ENCODE data around the gene C2CD2L. TPM values are rescaled to one million over a fixed set of nuclear protein-coding genes. Genes with fewer than 3 reads are reported as not detected.

The C2CD2L gene
- total and polyA plus RNA-seq, 2 of the 13 experiments (the other 11 are each of a cell fraction or from before 2014, with no cell fraction given), result 3.7 to 5.5 TPM

- TF ChIP-seq PHF5A (CRISPR knock-in tag; IDR thresholded peaks at IDR 0.05; ENCODE audit: low read depth, unreplicated experiment) (no peak), PHF20 (CRISPR knock-in tag; IDR thresholded peaks at IDR 0.05) (no peak)
Measured at GRCh38 chr11:119110439-119110838, 3.3 kb downstream of the C2CD2L start (continued).

DNA sequence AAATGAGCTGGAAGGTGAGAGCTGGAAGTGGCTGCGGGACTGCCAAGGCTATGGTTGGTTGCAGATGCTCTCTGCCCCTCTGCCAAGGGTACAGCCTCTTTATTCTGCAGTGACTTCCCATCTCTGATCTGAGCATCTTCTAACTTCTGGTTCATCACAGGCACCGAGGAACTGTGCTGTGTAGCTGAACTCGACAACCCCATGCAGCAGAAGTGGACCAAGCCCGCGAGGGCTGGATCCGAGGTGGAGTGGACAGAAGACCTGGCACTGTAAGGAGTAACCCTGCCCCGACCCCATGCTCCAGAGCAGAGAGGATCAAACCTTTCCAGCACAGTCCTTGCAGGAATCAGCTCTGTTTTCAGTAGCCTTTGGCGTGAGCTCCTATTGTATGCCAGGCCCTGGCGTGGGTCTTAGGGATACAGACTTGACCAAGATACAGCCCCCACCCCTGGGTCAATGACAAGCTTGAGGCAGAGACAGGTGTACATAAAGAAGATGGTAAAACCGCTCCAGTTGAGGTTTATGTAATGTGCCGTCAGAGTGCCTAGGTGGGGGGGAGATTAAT lies 4.3 kb downstream of the C2CD2L start:
- TF ChIP-seq, protein P1, sequence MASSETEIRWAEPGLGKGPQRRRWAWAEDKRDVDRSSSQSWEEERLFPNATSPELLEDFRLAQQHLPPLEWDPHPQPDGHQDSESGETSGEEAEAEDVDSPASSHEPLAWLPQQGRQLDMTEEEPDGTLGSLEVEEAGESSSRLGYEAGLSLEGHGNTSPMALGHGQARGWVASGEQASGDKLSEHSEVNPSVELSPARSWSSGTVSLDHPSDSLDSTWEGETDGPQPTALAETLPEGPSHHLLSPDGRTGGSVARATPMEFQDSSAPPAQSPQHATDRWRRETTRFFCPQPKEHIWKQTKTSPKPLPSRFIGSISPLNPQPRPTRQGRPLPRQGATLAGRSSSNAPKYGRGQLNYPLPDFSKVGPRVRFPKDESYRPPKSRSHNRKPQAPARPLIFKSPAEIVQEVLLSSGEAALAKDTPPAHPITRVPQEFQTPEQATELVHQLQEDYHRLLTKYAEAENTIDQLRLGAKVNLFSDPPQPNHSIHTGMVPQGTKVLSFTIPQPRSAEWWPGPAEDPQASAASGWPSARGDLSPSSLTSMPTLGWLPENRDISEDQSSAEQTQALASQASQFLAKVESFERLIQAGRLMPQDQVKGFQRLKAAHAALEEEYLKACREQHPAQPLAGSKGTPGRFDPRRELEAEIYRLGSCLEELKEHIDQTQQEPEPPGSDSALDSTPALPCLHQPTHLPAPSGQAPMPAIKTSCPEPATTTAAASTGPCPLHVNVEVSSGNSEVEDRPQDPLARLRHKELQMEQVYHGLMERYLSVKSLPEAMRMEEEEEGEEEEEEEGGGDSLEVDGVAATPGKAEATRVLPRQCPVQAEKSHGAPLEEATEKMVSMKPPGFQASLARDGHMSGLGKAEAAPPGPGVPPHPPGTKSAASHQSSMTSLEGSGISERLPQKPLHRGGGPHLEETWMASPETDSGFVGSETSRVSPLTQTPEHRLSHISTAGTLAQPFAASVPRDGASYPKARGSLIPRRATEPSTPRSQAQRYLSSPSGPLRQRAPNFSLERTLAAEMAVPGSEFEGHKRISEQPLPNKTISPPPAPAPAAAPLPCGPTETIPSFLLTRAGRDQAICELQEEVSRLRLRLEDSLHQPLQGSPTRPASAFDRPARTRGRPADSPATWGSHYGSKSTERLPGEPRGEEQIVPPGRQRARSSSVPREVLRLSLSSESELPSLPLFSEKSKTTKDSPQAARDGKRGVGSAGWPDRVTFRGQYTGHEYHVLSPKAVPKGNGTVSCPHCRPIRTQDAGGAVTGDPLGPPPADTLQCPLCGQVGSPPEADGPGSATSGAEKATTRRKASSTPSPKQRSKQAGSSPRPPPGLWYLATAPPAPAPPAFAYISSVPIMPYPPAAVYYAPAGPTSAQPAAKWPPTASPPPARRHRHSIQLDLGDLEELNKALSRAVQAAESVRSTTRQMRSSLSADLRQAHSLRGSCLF (CRISPR knock-in tag; IDR thresholded peaks at IDR 0.05; ENCODE audit: borderline replicate concordance), result no peak
- TF ChIP-seq NR2F2 (IDR thresholded peaks at IDR 0.05; ENCODE audit: borderline replicate concordance, low read depth) (no peak), ZNF766 (CRISPR knock-in tag; IDR thresholded peaks at IDR 0.05; ENCODE audit: borderline replicate concordance) (no peak), CBX2 (IDR thresholded peaks at IDR 0.05; ENCODE audit: low read depth, low read length) (no peak), CBX2 (CRISPR knock-in tag; IDR thresholded peaks at IDR 0.05; ENCODE audit: low read depth) (no peak)
- TF ChIP-seq, protein P2, sequence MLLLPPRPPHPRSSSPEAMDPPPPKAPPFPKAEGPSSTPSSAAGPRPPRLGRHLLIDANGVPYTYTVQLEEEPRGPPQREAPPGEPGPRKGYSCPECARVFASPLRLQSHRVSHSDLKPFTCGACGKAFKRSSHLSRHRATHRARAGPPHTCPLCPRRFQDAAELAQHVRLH (CRISPR knock-in tag; IDR thresholded peaks at IDR 0.05; ENCODE audit: borderline replicate concordance, low read depth), result no peak
- DNase-seq (ENCODE audit: low spot score) (no peak), ATAC-seq (no peak), FAIRE-seq (no peak)
- H3K4me1 ChIP-seq (ENCODE audit: insufficient read depth, low read length), result peaks cover 22% of the 10 kb centered on the region
- BruUV-seq (replicated peaks), result no TSS peak
- H3K9me3 ChIP-seq (ENCODE audit: low read length), result no peaks in the 10 kb centered on the region
- H3K79me2 ChIP-seq (ENCODE audit: insufficient read depth, low read length), result no peaks in the 10 kb centered on the region
- H2AFZ ChIP-seq (ENCODE audit: low read length), result no peak overlapping the region
- no peak overlapping the region for H3K9ac ChIP-seq (ENCODE audit: insufficient read depth, low read depth, low read length)
- H4K20me1 ChIP-seq (ENCODE audit: insufficient read depth, low read length), result no peaks in the 10 kb centered on the region
- no peaks in the 10 kb centered on the region; a peak in 1 of 5 replicates for H3K27me3 ChIP-seq (ENCODE audit: control insufficient read depth in 1 of 2, insufficient read depth in 2 of 2, low read length in 2 of 2)
- H3K4me3 ChIP-seq (replicated peaks in 1 of 3; ENCODE audit: insufficient read depth in 1 of 3, low read depth in 2 of 3, low read length in 3 of 3), result no peak overlapping the region
- intact Hi-C loops (cut with micrococcal nuclease; ENCODE audit: unreplicated experiment), result no loop called here
- no peak overlapping the region for H3K27ac ChIP-seq (ENCODE audit: extremely low read length, insufficient read depth, low read length)
- in situ Hi-C loops (cut with HindIII; ENCODE audit: extremely low pct_ligation_motif_present, low pct_unique_long_range_greater_than_20kb), result no loop called here
- WGBS (ENCODE audit: low lambda C conversion rate), result 95% methylated on average over 11 of the region's 11 CpGs
- no peak overlapping the region for H3K4me2 ChIP-seq (ENCODE audit: low read depth, low read length)
- ChIA-PET POLR2A (interaction anchor here (1.8 kb wide), 1 partner anchor 10 kb away, joined by 6 read pairs; the partner anchor contains the start of gene HINFP), CTCF (ENCODE audit: low intra/inter-chr PET ratio, low total read pairs) (no interaction called here)
- H3K36me3 ChIP-seq (replicated peaks in 1 of 2; ENCODE audit: control insufficient read depth in 1 of 2, insufficient read depth in 2 of 2, low read length in 2 of 2), result peaks cover 14 to 34% of the 10 kb centered on the region in 2 experiments

Measured in HepG2 (cell line).